NCI-H446 treated with DMSO at 0.1 percent for 48 hours (cell line): ENCODE data around the gene TMEM41B.
A peak's percentile ranks its signal among the peaks of the same experiment; 100 is the strongest.
"Not testable (repeated sequence)": the region's sequence is repeated elsewhere in the genome, so short reads cannot be mapped to it uniquely, and the experiment has no call there.

Source experiments
- DNase-seq: peaks from one replicate; lab custom pipeline; 2025; lab: John Stamatoyannopoulos, UW

Gene TMEM41B

GRCh38 chr11:9259981-9260837, 54.2 kb downstream of the TMEM41B start:
- DNase-seq: no peak

- not testable (repeated sequence) for DNase-seq
These were observed 56.1 kb downstream of the TMEM41B start for GRCh38 chr11:9258279-9258678.

- no peak for DNase-seq
These were observed 60.0 kb downstream of the TMEM41B start for GRCh38 chr11:9254416-9254815.

- DNase-seq: no peak
These were observed 61.3 kb downstream of the TMEM41B start for GRCh38 chr11:9253086-9253485.

GRCh38 chr11:9251311-9251710, 63.1 kb downstream of the TMEM41B start:
- peak; percentile 10 for DNase-seq

- DNase-seq: no peak
These were observed 64.2 kb downstream of the TMEM41B start for GRCh38 chr11:9250139-9250582.

- no peak for DNase-seq
These were observed 65.1 kb downstream of the TMEM41B start for GRCh38 chr11:9249252-9249651.

GRCh38 chr11:9247863-9248262, 66.5 kb downstream of the TMEM41B start:
- DNase-seq: no peak

GRCh38 chr11:9236242-9236641, 78.2 kb downstream of the TMEM41B start:
- DNase-seq: not testable (repeated sequence)

GRCh38 chr11:9232482-9232881, 81.9 kb downstream of the TMEM41B start:
- no peak for DNase-seq

GRCh38 chr11:9231848-9232177, 82.6 kb downstream of the TMEM41B start:
- peak; percentile 13 for DNase-seq
